ENCODE data around the gene STAT3. TPM values are rescaled to one million over a fixed set of nuclear protein-coding genes. Genes with fewer than 3 reads are reported as not detected.

Gene STAT3
- total and polyA plus RNA-seq, 4 donors, result 34.1 to 297 (median 178) TPM

GRCh38 chr17:42411905-42412679 is 23.9 kb upstream of the STAT3 start:
- 50 to 61% methylated on average over 11 of the region's 11 CpGs for WGBS, 2 donors
- ATAC-seq (ENCODE audit: low FRiP score) (no peak), DNase-seq (peak in 1 of 2 donors; percentile 36)
- no peaks in the 10 kb centered on the region for H3K36me3 ChIP-seq (ENCODE audit: control insufficient read depth in 1 of 2, insufficient read depth in 2 of 2, low read length in 1 of 2)
- intact Hi-C loops (cut with DNase I), result no loop called here
- H3K27ac ChIP-seq (ENCODE audit: low read depth in 1 of 2, low read length in 2 of 2), result peak overlapping the region in 1 of 2 donors; percentile 28
- H3K4me3 ChIP-seq (ENCODE audit: low read length in 2 of 2), result no peak overlapping the region
- H3K27me3 ChIP-seq (ENCODE audit: control insufficient read depth in 1 of 2, insufficient read depth in 2 of 2, low read length in 1 of 2), result no peaks in the 10 kb centered on the region
- peaks cover 0 to 10% of the 10 kb centered on the region in 2 donors for H3K4me1 ChIP-seq (ENCODE audit: control insufficient read depth in 1 of 2, insufficient read depth in 2 of 2, low read length in 2 of 2)
- no peaks in the 10 kb centered on the region for H3K9me3 ChIP-seq (ENCODE audit: control insufficient read depth, low read length)

- Histone ChIP-seq H3K27ac (ENCODE audit: low read depth in 1 of 2, low read length in 2 of 2) (peak overlapping the region in 1 of 2 donors; percentile 28), H3K9me3 (ENCODE audit: control insufficient read depth, low read length) (no peaks in the 10 kb centered on the region), H3K36me3 (ENCODE audit: control insufficient read depth in 1 of 2, insufficient read depth in 2 of 2, low read length in 1 of 2) (no peaks in the 10 kb centered on the region), H3K4me3 (ENCODE audit: low read length in 2 of 2) (no peak overlapping the region), H3K4me1 (ENCODE audit: control insufficient read depth in 1 of 2, insufficient read depth in 2 of 2, low read length in 2 of 2) (peaks cover 0 to 6% of the 10 kb centered on the region in 2 donors), H3K27me3 (ENCODE audit: control insufficient read depth in 1 of 2, insufficient read depth in 2 of 2, low read length in 1 of 2) (no peaks in the 10 kb centered on the region)
- DNase-seq (no peak), ATAC-seq (ENCODE audit: low FRiP score) (no peak)
- 8 to 9% methylated on average over 4 of the region's 4 CpGs for WGBS, 2 donors
- intact Hi-C loops (cut with DNase I), result no loop called here
These were observed 23.1 kb upstream of the STAT3 start for GRCh38 chr17:42411361-42411760.

DNA sequence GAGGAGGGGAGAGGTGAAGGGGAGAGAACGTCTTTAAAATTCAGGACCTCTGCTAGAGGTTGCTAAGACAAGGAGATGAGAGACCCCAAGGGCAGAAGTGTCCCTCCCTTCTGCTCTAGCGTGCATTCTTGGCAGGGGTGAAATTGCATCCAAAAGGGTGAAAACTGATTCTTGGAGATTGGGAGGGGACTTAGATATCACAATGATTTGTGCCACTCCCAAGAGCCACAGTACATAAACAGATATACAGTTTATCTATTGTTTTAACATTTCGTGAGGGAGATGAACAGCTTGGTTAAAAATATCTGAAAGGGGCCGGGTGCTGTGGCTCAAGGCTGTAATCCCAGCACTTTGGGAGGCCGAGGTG is 22.1 kb upstream of the STAT3 start:
- ATAC-seq (ENCODE audit: low FRiP score) (no peak), DNase-seq (peak in 1 of 2 donors; percentile 12)
- WGBS, 2 donors, result 28 to 37% methylated on average over 5 of the region's 5 CpGs
- H3K4me3 ChIP-seq (ENCODE audit: low read length in 2 of 2), result no peak overlapping the region
- no peaks in the 10 kb centered on the region for H3K9me3 ChIP-seq (ENCODE audit: control insufficient read depth, low read length)
- intact Hi-C loops (cut with DNase I), result no loop called here
- H3K27ac ChIP-seq (ENCODE audit: low read depth in 1 of 2, low read length in 2 of 2), result peak overlapping the region; percentile 29 to 58
- H3K27me3 ChIP-seq (ENCODE audit: control insufficient read depth in 1 of 2, insufficient read depth in 2 of 2, low read length in 1 of 2), result no peaks in the 10 kb centered on the region
- H3K36me3 ChIP-seq (ENCODE audit: control insufficient read depth in 1 of 2, insufficient read depth in 2 of 2, low read length in 1 of 2), result no peaks in the 10 kb centered on the region
- H3K4me1 ChIP-seq (ENCODE audit: control insufficient read depth in 1 of 2, insufficient read depth in 2 of 2, low read length in 2 of 2), result peaks cover 0 to 6% of the 10 kb centered on the region in 2 donors

GRCh38 chr17:42409523-42410318 is 21.5 kb upstream of the STAT3 start:
- Histone ChIP-seq H3K4me3 (ENCODE audit: low read length in 2 of 2) (no peak overlapping the region), H3K9me3 (ENCODE audit: control insufficient read depth, low read length) (no peaks in the 10 kb centered on the region), H3K4me1 (ENCODE audit: control insufficient read depth in 1 of 2, insufficient read depth in 2 of 2, low read length in 2 of 2) (peaks cover 0 to 6% of the 10 kb centered on the region in 2 donors), H3K27me3 (ENCODE audit: control insufficient read depth in 1 of 2, insufficient read depth in 2 of 2, low read length in 1 of 2) (no peaks in the 10 kb centered on the region), H3K27ac (ENCODE audit: low read depth in 1 of 2, low read length in 2 of 2) (peak overlapping the region; percentile 29 to 83), H3K36me3 (ENCODE audit: control insufficient read depth in 1 of 2, insufficient read depth in 2 of 2, low read length in 1 of 2) (peaks cover 0 to 3% of the 10 kb centered on the region in 2 donors)
- intact Hi-C loops (cut with DNase I), result no loop called here
- WGBS, 2 donors, result 3% methylated on average over 5 of the region's 5 CpGs
- peak; percentile 86 to 91 for DNase-seq
- ATAC-seq (ENCODE audit: low FRiP score), result peak; percentile 80

- DNase-seq (peak in 1 of 2 donors; percentile 52), ATAC-seq (ENCODE audit: low FRiP score) (no peak)
- Histone ChIP-seq H3K27ac (ENCODE audit: low read depth in 1 of 2, low read length in 2 of 2) (no peak overlapping the region), H3K4me1 (ENCODE audit: control insufficient read depth in 1 of 2, insufficient read depth in 2 of 2, low read length in 2 of 2) (peaks cover 0 to 3% of the 10 kb centered on the region in 2 donors), H3K4me3 (ENCODE audit: low read length in 2 of 2) (no peak overlapping the region), H3K9me3 (ENCODE audit: control insufficient read depth, low read length) (no peaks in the 10 kb centered on the region), H3K36me3 (ENCODE audit: control insufficient read depth in 1 of 2, insufficient read depth in 2 of 2, low read length in 1 of 2) (peaks cover 2 to 5% of the 10 kb centered on the region in 2 donors), H3K27me3 (ENCODE audit: control insufficient read depth in 1 of 2, insufficient read depth in 2 of 2, low read length in 1 of 2) (no peaks in the 10 kb centered on the region)
- WGBS, 2 donors, result 29 to 35% methylated on average over 2 of the region's 2 CpGs
- intact Hi-C loops (cut with DNase I), result no loop called here
These were observed 19.8 kb upstream of the STAT3 start for GRCh38 chr17:42408061-42408460.

- ATAC-seq (ENCODE audit: low FRiP score), result peak; percentile 75
- H3K9me3 ChIP-seq (ENCODE audit: control insufficient read depth, low read length), result no peaks in the 10 kb centered on the region
- H3K36me3 ChIP-seq (ENCODE audit: control insufficient read depth in 1 of 2, insufficient read depth in 2 of 2, low read length in 1 of 2), result peaks cover 2 to 5% of the 10 kb centered on the region in 2 donors
- H3K4me1 ChIP-seq (ENCODE audit: control insufficient read depth in 1 of 2, insufficient read depth in 2 of 2, low read length in 2 of 2), result peaks cover 0 to 3% of the 10 kb centered on the region in 2 donors
- intact Hi-C loops (cut with DNase I), result loop anchor here (2.0 kb wide), 1 partner anchor 85 kb away; no protein-coding TSS in a partner anchor
- DNase-seq, result peak; percentile 86 to 91
- WGBS, 2 donors, result 3 to 4% methylated on average over 2 of the region's 2 CpGs
- no peaks in the 10 kb centered on the region for H3K27me3 ChIP-seq (ENCODE audit: control insufficient read depth in 1 of 2, insufficient read depth in 2 of 2, low read length in 1 of 2)
- peak overlapping the region; percentile 32 to 39 for H3K27ac ChIP-seq (ENCODE audit: low read depth in 1 of 2, low read length in 2 of 2)
- no peak overlapping the region for H3K4me3 ChIP-seq (ENCODE audit: low read length in 2 of 2)
These were observed 19.1 kb upstream of the STAT3 start for GRCh38 chr17:42407289-42407836.

- DNase-seq (peak in 1 of 2 donors; percentile 53), ATAC-seq (ENCODE audit: low FRiP score) (no peak)
- Histone ChIP-seq H3K36me3 (ENCODE audit: control insufficient read depth in 1 of 2, insufficient read depth in 2 of 2, low read length in 1 of 2) (peaks cover 2 to 5% of the 10 kb centered on the region in 2 donors), H3K4me1 (ENCODE audit: control insufficient read depth in 1 of 2, insufficient read depth in 2 of 2, low read length in 2 of 2) (peaks cover 0 to 3% of the 10 kb centered on the region in 2 donors), H3K9me3 (ENCODE audit: control insufficient read depth, low read length) (no peaks in the 10 kb centered on the region), H3K4me3 (ENCODE audit: low read length in 2 of 2) (no peak overlapping the region), H3K27ac (ENCODE audit: low read depth in 1 of 2, low read length in 2 of 2) (peak overlapping the region; percentile 32 to 46), H3K27me3 (ENCODE audit: control insufficient read depth in 1 of 2, insufficient read depth in 2 of 2, low read length in 1 of 2) (no peaks in the 10 kb centered on the region)
- WGBS, 2 donors, result 26 to 27% methylated on average over 5 of the region's 5 CpGs
- intact Hi-C loops (cut with DNase I), result loop anchor here (2.0 kb wide), 1 partner anchor 84 kb away; no protein-coding TSS in a partner anchor
These were observed 18.5 kb upstream of the STAT3 start for GRCh38 chr17:42406615-42407288.

- no peaks in the 10 kb centered on the region for H3K4me1 ChIP-seq (ENCODE audit: control insufficient read depth in 1 of 2, insufficient read depth in 2 of 2, low read length in 2 of 2)
- ATAC-seq (ENCODE audit: low FRiP score) (peak; percentile 81), DNase-seq (peak; percentile 88 to 95)
- no peak overlapping the region for H3K27ac ChIP-seq (ENCODE audit: low read depth in 1 of 2, low read length in 2 of 2)
- WGBS, 2 donors, result 42 to 45% methylated on average over 26 of the region's 26 CpGs
- no peaks in the 10 kb centered on the region for H3K27me3 ChIP-seq (ENCODE audit: control insufficient read depth in 1 of 2, insufficient read depth in 2 of 2, low read length in 1 of 2)
- no peak overlapping the region for H3K4me3 ChIP-seq (ENCODE audit: low read length in 2 of 2)
- peaks cover 2 to 5% of the 10 kb centered on the region in 2 donors for H3K36me3 ChIP-seq (ENCODE audit: control insufficient read depth in 1 of 2, insufficient read depth in 2 of 2, low read length in 1 of 2)
- no peaks in the 10 kb centered on the region for H3K9me3 ChIP-seq (ENCODE audit: control insufficient read depth, low read length)
- intact Hi-C loops (cut with DNase I), result loop anchor here (2.0 kb wide), 1 partner anchor 83 kb away; no protein-coding TSS in a partner anchor
These were observed 17.8 kb upstream of the STAT3 start for GRCh38 chr17:42405963-42406495.

Measured in aorta (tissue), 5 donors.